ENCODE data around the gene SLC50A1.
A peak's percentile ranks its signal among the peaks of the same experiment; 100 is the strongest.

The SLC50A1 gene

DNA sequence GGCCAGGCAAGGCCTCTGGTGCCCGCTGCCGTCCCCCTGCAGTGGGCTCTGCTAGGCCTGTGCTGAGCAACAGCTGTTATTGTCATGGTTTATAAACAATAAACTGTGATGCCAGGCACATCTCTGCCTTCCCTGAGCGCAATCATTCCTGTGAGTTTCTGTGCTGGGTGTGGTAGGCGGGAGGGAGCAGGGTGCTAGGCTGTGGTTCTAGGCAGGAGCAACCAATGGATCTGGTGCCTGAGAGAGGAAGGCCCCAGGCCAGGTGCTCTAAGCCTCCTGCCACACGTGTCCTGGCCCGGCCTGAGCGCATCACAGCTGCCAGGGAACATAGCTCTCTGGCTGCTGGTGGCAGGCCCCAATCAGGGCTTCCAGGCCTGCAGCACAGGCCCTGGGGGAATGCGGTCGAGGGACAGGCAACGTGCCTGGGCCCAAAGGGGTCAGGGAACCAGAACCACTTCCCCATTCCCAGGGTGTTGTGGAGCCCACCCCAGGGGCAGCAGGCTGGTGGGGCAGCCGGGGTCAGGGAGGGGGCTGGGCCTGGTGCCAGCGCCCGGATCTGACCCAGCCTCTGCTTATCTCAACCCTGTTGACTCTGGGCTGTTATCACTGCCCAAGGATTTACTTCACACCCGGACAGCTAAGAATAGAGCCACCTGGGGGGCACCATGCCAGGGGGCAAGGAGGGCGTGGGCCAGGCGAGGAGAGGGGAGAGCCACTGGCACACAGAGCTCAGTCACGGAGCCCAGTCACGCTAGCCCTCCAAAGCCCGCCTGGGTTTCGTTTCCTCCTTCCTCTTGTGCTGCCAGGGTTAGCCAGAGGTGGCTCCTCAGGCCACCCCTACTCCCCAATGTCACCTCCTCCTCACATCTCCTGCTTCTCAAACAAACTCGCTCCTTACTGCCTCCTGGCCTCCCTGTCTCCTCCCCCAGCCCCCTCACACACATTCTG is 49.5 kb downstream of the SLC50A1 start:
- H3K9me3 ChIP-seq (ENCODE audit: insufficient read depth, low read length): no peaks in the 10 kb centered on the region
- no peak for DNase-seq (ENCODE audit: low read depth, low spot score)
- H3K36me3 ChIP-seq (ENCODE audit: insufficient read depth, insufficient read length, low read length): peaks cover 26% of the 10 kb centered on the region
- no peak overlapping the region for H3K4me3 ChIP-seq (ENCODE audit: insufficient read length, low read depth)
- H3K9ac ChIP-seq (ENCODE audit: insufficient read length, low read depth): peak overlapping the region; percentile 23
- TF ChIP-seq SUZ12 (IDR thresholded peaks at IDR 0.05; ENCODE audit: extremely low read depth, insufficient read depth, insufficient read length) (no peak), YY1 (IDR thresholded peaks at IDR 0.05; ENCODE audit: insufficient read depth, insufficient read length) (no peak), ZNF274 (IDR thresholded peaks at IDR 0.05; ENCODE audit: low read depth, low read length) (no peak)
- no peaks in the 10 kb centered on the region for H3K27me3 ChIP-seq (ENCODE audit: insufficient read depth, insufficient read length)
- peaks cover 23% of the 10 kb centered on the region for H3K4me1 ChIP-seq (ENCODE audit: insufficient read depth, insufficient read length)

GRCh38 chr1:155185783-155186066 is 50.1 kb downstream of the SLC50A1 start:
- no peak overlapping the region for H3K4me3 ChIP-seq (ENCODE audit: insufficient read length, low read depth)
- peaks cover 26% of the 10 kb centered on the region for H3K36me3 ChIP-seq (ENCODE audit: insufficient read depth, insufficient read length, low read length)
- DNase-seq (ENCODE audit: low read depth, low spot score): no peak
- TF ChIP-seq YY1 (IDR thresholded peaks at IDR 0.05; ENCODE audit: insufficient read depth, insufficient read length): no peak
- TF ChIP-seq ZNF274 (IDR thresholded peaks at IDR 0.05; ENCODE audit: low read depth, low read length): no peak
- TF ChIP-seq SUZ12 (IDR thresholded peaks at IDR 0.05; ENCODE audit: extremely low read depth, insufficient read depth, insufficient read length): no peak
- H3K9me3 ChIP-seq (ENCODE audit: insufficient read depth, low read length): no peaks in the 10 kb centered on the region
- H3K9ac ChIP-seq (ENCODE audit: insufficient read length, low read depth): peak overlapping the region; percentile 23
- no peaks in the 10 kb centered on the region for H3K27me3 ChIP-seq (ENCODE audit: insufficient read depth, insufficient read length)
- peaks cover 23% of the 10 kb centered on the region for H3K4me1 ChIP-seq (ENCODE audit: insufficient read depth, insufficient read length)

GRCh38 chr1:155186067-155186793 is 50.6 kb downstream of the SLC50A1 start:
- Histone ChIP-seq H3K4me1 (ENCODE audit: insufficient read depth, insufficient read length) (peaks cover 23% of the 10 kb centered on the region), H3K9me3 (ENCODE audit: insufficient read depth, low read length) (no peaks in the 10 kb centered on the region), H3K9ac (ENCODE audit: insufficient read length, low read depth) (no peak overlapping the region), H3K4me3 (ENCODE audit: insufficient read length, low read depth) (no peak overlapping the region), H3K36me3 (ENCODE audit: insufficient read depth, insufficient read length, low read length) (peaks cover 24% of the 10 kb centered on the region), H3K27me3 (ENCODE audit: insufficient read depth, insufficient read length) (no peaks in the 10 kb centered on the region)
- DNase-seq (ENCODE audit: low read depth, low spot score): no peak
- TF ChIP-seq YY1 (IDR thresholded peaks at IDR 0.05; ENCODE audit: insufficient read depth, insufficient read length) (no peak), SUZ12 (IDR thresholded peaks at IDR 0.05; ENCODE audit: extremely low read depth, insufficient read depth, insufficient read length) (no peak)

DNA sequence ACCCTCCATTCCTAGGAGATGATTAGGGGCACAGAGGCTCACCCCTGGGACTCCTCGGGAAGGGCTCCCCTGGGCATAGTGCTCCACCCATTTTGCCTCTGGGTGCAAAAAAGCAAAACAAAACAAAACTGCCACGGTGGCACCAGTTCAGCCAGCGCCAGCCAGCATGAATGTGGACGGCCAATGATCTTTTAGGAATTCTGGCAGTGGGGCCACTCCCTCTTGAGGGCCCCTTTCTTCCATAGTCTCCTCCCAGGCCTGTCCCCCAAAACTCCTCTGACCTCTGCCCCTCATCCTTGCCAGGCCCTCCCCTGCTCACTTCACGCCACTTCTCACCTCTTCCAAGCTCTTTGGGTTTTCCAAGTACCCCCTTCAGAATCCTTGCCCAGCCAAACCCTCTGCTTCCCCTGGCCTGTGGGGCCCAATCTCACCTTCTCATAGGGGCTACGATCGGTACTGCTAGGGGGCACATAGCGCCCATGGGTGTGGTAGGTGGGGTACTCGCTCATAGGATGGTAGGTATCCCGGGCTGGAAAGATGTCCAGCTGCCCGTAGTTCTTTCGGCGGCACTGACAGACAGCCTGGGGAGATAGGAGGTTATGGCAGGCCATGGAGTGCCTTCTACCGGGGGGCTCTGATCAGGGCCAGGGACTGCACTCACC is 51.3 kb downstream of the SLC50A1 start:
- Histone ChIP-seq H3K9ac (ENCODE audit: insufficient read length, low read depth) (no peak overlapping the region), H3K4me1 (ENCODE audit: insufficient read depth, insufficient read length) (peaks cover 23% of the 10 kb centered on the region)

DNA sequence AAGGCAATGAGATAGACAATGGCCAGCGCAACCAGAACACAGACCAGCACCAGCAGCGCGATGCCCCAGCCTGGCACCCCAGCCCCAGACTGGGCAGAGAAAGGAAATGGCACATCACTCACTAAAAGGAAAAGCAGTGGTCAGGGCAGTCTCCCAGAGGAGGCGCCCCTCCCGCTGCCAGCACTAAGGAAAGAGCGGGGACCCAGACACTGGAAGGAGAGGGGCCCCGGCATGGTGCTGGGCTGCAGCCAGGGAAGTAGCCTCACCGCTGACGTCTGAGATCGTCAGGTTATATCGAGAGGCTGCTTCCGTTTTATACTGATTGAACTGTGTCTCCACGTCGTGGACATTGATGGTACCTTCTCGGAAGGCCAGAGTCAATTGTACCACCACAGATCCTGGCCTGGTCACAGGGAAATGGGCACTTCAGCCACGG is 51.8 kb downstream of the SLC50A1 start:
- Histone ChIP-seq H3K9ac (ENCODE audit: insufficient read length, low read depth) (no peak overlapping the region), H3K4me1 (ENCODE audit: insufficient read depth, insufficient read length) (peaks cover 28% of the 10 kb centered on the region), H3K9me3 (ENCODE audit: insufficient read depth, low read length) (no peaks in the 10 kb centered on the region), H3K36me3 (ENCODE audit: insufficient read depth, insufficient read length, low read length) (peaks cover 15% of the 10 kb centered on the region), H3K27me3 (ENCODE audit: insufficient read depth, insufficient read length) (no peaks in the 10 kb centered on the region), H3K4me3 (ENCODE audit: insufficient read length, low read depth) (no peak overlapping the region)
- no peak for DNase-seq (ENCODE audit: low read depth, low spot score)
- TF ChIP-seq SUZ12 (IDR thresholded peaks at IDR 0.05; ENCODE audit: extremely low read depth, insufficient read depth, insufficient read length) (no peak), YY1 (IDR thresholded peaks at IDR 0.05; ENCODE audit: insufficient read depth, insufficient read length) (no peak), ZNF274 (IDR thresholded peaks at IDR 0.05; ENCODE audit: low read depth, low read length) (no peak)

More for the DNA sequence above, 51.3 kb downstream of the SLC50A1 start:
- DNase-seq (ENCODE audit: low read depth, low spot score): no peak
- H3K4me3 ChIP-seq (ENCODE audit: insufficient read length, low read depth): no peak overlapping the region
- H3K27me3 ChIP-seq (ENCODE audit: insufficient read depth, insufficient read length): no peaks in the 10 kb centered on the region
- H3K9me3 ChIP-seq (ENCODE audit: insufficient read depth, low read length): no peaks in the 10 kb centered on the region
- TF ChIP-seq ZNF274 (IDR thresholded peaks at IDR 0.05; ENCODE audit: low read depth, low read length) (no peak), SUZ12 (IDR thresholded peaks at IDR 0.05; ENCODE audit: extremely low read depth, insufficient read depth, insufficient read length) (no peak)
- peaks cover 18% of the 10 kb centered on the region for H3K36me3 ChIP-seq (ENCODE audit: insufficient read depth, insufficient read length, low read length)

DNA sequence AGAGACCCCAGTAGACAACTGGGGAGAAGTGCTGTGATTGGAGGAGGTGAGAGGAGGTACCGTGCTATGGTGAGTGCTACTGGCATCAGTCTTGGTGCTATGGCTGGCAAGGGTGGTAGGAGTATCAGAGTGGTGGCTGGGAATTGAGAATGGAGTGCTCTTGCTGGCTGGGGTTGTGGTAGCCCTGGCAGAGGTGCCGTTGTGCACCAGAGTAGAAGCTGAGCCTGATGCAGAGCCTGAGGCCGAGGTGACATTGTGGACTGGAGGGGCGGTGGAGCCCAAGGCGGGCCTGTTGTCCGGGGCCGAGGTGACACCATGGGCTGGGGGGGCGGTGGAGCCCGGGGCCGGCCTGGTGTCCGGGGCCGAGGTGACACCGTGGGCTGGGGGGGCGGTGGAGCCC is 52.6 kb downstream of the SLC50A1 start:
- no peak for DNase-seq (ENCODE audit: low read depth, low spot score)
- peaks cover 30% of the 10 kb centered on the region for H3K4me1 ChIP-seq (ENCODE audit: insufficient read depth, insufficient read length)
- TF ChIP-seq ZNF274 (IDR thresholded peaks at IDR 0.05; ENCODE audit: low read depth, low read length) (no peak), YY1 (IDR thresholded peaks at IDR 0.05; ENCODE audit: insufficient read depth, insufficient read length) (no peak), SUZ12 (IDR thresholded peaks at IDR 0.05; ENCODE audit: extremely low read depth, insufficient read depth, insufficient read length) (no peak)
- no peaks in the 10 kb centered on the region for H3K9me3 ChIP-seq (ENCODE audit: insufficient read depth, low read length)
- no peak overlapping the region for H3K4me3 ChIP-seq (ENCODE audit: insufficient read length, low read depth)
- H3K9ac ChIP-seq (ENCODE audit: insufficient read length, low read depth): no peak overlapping the region
- H3K36me3 ChIP-seq (ENCODE audit: insufficient read depth, insufficient read length, low read length): peaks cover 15% of the 10 kb centered on the region
- no peaks in the 10 kb centered on the region for H3K27me3 ChIP-seq (ENCODE audit: insufficient read depth, insufficient read length)
